ENCODE data around the gene DGCR8.

The DGCR8 gene

DNA sequence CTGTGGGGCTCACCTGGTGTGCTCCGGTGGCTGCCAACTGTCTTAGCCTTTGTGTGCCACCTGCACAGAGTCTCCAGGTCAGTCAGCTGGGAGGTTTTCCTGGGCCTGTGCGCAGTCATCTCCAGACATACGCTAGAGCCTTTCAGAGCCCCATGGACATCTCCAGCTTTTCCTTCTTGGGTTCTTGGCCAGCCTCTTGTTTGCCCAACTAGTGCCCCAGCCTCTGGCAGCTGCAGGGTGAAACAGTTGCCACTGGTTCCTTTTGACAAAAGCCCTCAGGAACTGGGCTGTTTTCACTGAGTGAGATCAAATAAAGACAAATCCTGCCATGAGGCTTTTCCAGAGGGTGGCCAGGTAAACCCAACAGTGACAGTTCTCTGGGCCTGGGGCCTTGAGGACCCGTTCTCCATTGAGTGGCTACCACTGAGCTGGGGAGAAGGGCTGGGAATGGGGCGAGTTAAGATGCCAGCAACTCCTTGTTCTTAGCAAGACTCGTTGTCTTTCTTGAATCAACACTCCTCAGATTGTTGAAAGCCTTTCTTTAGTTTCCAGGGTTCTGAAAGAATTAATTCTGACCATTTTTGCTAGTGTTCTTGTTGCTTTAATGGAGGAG is 19.2 kb downstream of the DGCR8 start:
- Histone ChIP-seq H3K9ac (ENCODE audit: low read length) (no peak overlapping the region), H3K79me2 (ENCODE audit: low read length) (no peaks in the 10 kb centered on the region), H3K36me3 (replicated peaks; ENCODE audit: low read depth, low read length) (peaks cover 64% of the 10 kb centered on the region), H3K9me3 (ENCODE audit: insufficient read depth, low read length) (no peaks in the 10 kb centered on the region), H3K4me2 (ENCODE audit: low read length) (no peak overlapping the region), H2AFZ (ENCODE audit: low read depth, low read length) (no peak overlapping the region), H3K27ac (ENCODE audit: low read length) (no peak overlapping the region), H3K4me3 (ENCODE audit: low read length) (no peak overlapping the region), H3K27me3 (ENCODE audit: low read depth, low read length) (no peaks in the 10 kb centered on the region), H3K4me1 (ENCODE audit: low read length) (no peaks in the 10 kb centered on the region), H4K20me1 (ENCODE audit: insufficient read depth, low read length) (no peaks in the 10 kb centered on the region)
- no peak for TF ChIP-seq EZH2phosphoT487 (IDR thresholded peaks at IDR 0.05; ENCODE audit: low read depth)
- TF ChIP-seq, protein P1, sequence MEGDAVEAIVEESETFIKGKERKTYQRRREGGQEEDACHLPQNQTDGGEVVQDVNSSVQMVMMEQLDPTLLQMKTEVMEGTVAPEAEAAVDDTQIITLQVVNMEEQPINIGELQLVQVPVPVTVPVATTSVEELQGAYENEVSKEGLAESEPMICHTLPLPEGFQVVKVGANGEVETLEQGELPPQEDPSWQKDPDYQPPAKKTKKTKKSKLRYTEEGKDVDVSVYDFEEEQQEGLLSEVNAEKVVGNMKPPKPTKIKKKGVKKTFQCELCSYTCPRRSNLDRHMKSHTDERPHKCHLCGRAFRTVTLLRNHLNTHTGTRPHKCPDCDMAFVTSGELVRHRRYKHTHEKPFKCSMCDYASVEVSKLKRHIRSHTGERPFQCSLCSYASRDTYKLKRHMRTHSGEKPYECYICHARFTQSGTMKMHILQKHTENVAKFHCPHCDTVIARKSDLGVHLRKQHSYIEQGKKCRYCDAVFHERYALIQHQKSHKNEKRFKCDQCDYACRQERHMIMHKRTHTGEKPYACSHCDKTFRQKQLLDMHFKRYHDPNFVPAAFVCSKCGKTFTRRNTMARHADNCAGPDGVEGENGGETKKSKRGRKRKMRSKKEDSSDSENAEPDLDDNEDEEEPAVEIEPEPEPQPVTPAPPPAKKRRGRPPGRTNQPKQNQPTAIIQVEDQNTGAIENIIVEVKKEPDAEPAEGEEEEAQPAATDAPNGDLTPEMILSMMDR (IDR thresholded peaks at IDR 0.05; ENCODE audit: low read depth, low read length) = no peak

DNA sequence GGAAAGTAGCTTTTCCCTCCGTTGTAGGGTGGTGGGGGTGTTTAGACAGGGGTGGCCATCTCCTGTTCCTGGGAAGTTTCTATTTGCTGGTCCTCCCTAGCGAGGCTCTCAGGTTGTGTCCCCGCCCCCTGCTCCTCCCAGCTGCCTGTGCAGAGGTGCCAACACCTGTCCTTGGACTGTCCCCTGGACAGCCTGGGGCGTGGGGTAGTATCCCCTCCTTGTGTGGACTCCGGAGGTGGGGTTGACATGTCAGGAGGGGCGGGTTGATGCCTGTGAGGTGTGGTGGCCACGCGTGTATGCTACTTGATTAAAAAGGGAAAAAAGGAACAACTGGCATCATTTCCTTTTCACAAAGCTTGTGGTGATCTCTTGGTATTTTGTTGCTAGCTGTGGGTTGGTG is 21.6 kb downstream of the DGCR8 start:
- Histone ChIP-seq H3K36me3 (replicated peaks; ENCODE audit: low read depth, low read length) (peaks cover 57% of the 10 kb centered on the region), H3K4me1 (ENCODE audit: low read length) (no peaks in the 10 kb centered on the region), H3K79me2 (ENCODE audit: low read length) (no peaks in the 10 kb centered on the region), H2AFZ (ENCODE audit: low read depth, low read length) (no peak overlapping the region), H4K20me1 (ENCODE audit: insufficient read depth, low read length) (peaks cover 5% of the 10 kb centered on the region; the same call in 1 of the 2 replicates), H3K9me3 (ENCODE audit: insufficient read depth, low read length) (no peaks in the 10 kb centered on the region), H3K4me3 (ENCODE audit: low read length) (no peak overlapping the region), H3K9ac (ENCODE audit: low read length) (no peak overlapping the region), H3K27ac (ENCODE audit: low read length) (no peak overlapping the region), H3K4me2 (ENCODE audit: low read length) (no peak overlapping the region), H3K27me3 (ENCODE audit: low read depth, low read length) (no peaks in the 10 kb centered on the region)
- no peak for TF ChIP-seq EZH2phosphoT487 (IDR thresholded peaks at IDR 0.05; ENCODE audit: low read depth)
- TF ChIP-seq, protein P1 (IDR thresholded peaks at IDR 0.05; ENCODE audit: low read depth, low read length) = no peak

DNA sequence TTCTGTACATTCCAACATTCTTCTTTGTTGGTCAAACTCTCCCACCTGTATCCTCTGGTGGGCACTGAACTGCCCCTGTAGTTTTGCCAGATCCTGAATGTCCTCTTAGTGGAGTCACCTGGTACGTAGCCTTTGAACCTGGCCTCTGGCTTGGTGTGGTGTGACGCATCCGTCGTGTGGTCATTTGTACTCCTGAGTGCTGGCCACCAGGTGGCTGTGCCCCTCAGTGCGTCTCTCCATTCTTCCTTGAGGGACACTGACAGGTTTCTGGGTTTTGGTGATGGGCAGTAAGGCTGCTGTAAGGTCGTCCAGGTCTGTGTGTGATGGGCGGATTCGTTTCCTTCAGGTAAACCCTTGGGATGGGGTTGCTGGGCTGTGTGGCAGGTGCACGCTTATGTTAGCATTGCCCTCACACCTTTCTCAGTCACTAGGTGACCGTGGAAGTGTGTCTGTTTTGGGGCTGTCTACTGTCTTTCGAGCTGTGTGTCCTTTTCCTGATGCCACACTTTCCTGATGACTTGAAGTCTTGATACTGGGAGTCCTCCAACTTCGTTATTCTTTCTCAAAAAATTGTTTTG is 22.3 kb downstream of the DGCR8 start:
- H4K20me1 ChIP-seq (ENCODE audit: insufficient read depth, low read length) = peaks cover 5% of the 10 kb centered on the region; the same call in 1 of the 2 replicates
- no peaks in the 10 kb centered on the region for H3K79me2 ChIP-seq (ENCODE audit: low read length)
- no peaks in the 10 kb centered on the region for H3K4me1 ChIP-seq (ENCODE audit: low read length)
- H3K27ac ChIP-seq (ENCODE audit: low read length) = no peak overlapping the region
- H3K9me3 ChIP-seq (ENCODE audit: insufficient read depth, low read length) = no peaks in the 10 kb centered on the region
- no peak overlapping the region for H2AFZ ChIP-seq (ENCODE audit: low read depth, low read length)
- no peak overlapping the region for H3K9ac ChIP-seq (ENCODE audit: low read length)
- no peak overlapping the region for H3K4me3 ChIP-seq (ENCODE audit: low read length)
- TF ChIP-seq, protein P1 (IDR thresholded peaks at IDR 0.05; ENCODE audit: low read depth, low read length) = no peak
- no peak for TF ChIP-seq EZH2phosphoT487 (IDR thresholded peaks at IDR 0.05; ENCODE audit: low read depth)
- H3K4me2 ChIP-seq (ENCODE audit: low read length) = no peak overlapping the region
- H3K36me3 ChIP-seq (replicated peaks; ENCODE audit: low read depth, low read length) = peaks cover 55% of the 10 kb centered on the region
- H3K27me3 ChIP-seq (ENCODE audit: low read depth, low read length) = no peaks in the 10 kb centered on the region

DNA sequence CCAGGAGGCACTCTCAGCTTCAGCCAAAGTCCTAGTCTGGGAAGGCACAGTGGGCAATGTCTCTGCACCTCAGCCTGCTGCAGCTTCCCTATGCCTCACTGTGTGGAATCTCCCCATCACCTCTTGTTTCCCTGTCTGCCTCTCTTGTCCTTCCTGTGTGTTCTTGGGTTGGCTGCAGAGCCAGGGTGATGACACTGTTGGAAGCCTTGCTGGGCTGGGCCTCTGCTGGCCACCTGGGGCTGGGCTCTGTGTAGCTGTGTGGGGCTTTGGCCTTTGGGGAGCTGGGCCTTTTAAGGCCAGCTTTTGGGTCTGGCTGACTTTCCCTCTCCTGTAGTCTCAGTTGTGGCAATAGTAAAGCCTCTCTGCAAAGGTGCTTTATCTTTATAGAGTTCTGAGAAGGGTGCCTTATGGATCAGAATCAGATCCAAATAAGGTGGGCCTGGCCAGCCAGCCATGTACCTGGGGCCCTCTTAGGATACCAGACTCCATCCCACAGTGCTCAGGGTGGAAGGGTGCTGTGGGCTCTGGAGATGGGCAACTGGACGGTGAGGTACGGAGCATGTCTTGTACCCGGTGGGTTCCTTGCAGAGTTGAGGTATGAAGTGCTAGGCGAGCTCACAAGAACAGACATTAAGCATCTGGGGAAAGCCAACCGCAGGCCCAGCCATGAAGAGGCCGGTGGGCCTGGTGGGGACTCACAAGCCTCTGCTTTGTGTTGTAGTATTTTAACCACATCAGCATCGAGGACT is 25.6 kb downstream of the DGCR8 start:
- TF ChIP-seq, protein P1 (IDR thresholded peaks at IDR 0.05; ENCODE audit: low read depth, low read length) = no peak
- TF ChIP-seq EZH2phosphoT487 (IDR thresholded peaks at IDR 0.05; ENCODE audit: low read depth) = no peak
- Histone ChIP-seq H3K9me3 (ENCODE audit: insufficient read depth, low read length) (no peaks in the 10 kb centered on the region), H3K27ac (ENCODE audit: low read length) (no peak overlapping the region), H3K4me1 (ENCODE audit: low read length) (no peaks in the 10 kb centered on the region), H3K9ac (ENCODE audit: low read length) (no peak overlapping the region), H4K20me1 (ENCODE audit: insufficient read depth, low read length) (peaks cover 5% of the 10 kb centered on the region; the same call in 1 of the 2 replicates), H3K27me3 (ENCODE audit: low read depth, low read length) (no peaks in the 10 kb centered on the region), H3K79me2 (ENCODE audit: low read length) (no peaks in the 10 kb centered on the region), H3K36me3 (replicated peaks; ENCODE audit: low read depth, low read length) (peaks cover 62% of the 10 kb centered on the region), H2AFZ (ENCODE audit: low read depth, low read length) (no peak overlapping the region), H3K4me2 (ENCODE audit: low read length) (no peak overlapping the region), H3K4me3 (ENCODE audit: low read length) (no peak overlapping the region)

Measured in OCI-LY3 (cell line).